HepG2 (cell line): ENCODE measurements around the gene TRPC6. TPM values are rescaled to one million over a fixed set of nuclear protein-coding genes. Genes with fewer than 3 reads are reported as not detected.

Source experiments
- ATAC-seq: fragments of 200-7000 bp; cut with Tn5 transposase; 3 replicates; pipeline ENCODE4 v1.9.1; 2020; ENCODE audit warnings: mild to moderate bottlenecking, moderate library complexity
- BruUV-seq: library from RNA; stranded (reverse); fragments of 400-500 nt; replicated peaks from 2 replicates; lab custom pipeline; 2021; lab: Mats Ljungman, UMichigan
- CTCF ChIA-PET: fragments of 300-600 bp; formaldehyde crosslinking; extraction: SDS; loops from one replicate; lab custom pipeline; 2021; ENCODE audit warnings: low total read pairs, inconsistent platforms, low intra/inter-chr PET ratio; lab: Yijun Ruan, JAX
- POLR2A ChIA-PET: fragments of 350-600 bp; sonication (Branson Sonifier 250); formaldehyde crosslinking; loops from one replicate; lab custom pipeline; 2020; ENCODE audit warnings: antibody characterized with exemption, inconsistent platforms; lab: Yijun Ruan, JAX
- DNase-seq: peaks from one replicate; pipeline ENCODE4 v3.0.0-alpha.2; 2015; ENCODE audit warnings: low spot score
- FAIRE-seq: peaks from 3 replicates; lab custom pipeline; 2011; peaks lifted over from hg19 to GRCh38; lab: Jason Lieb, UNC
- H2AFZ ChIP-seq: one replicate; pipeline ENCODE4 v1.6.1; 2011; ENCODE audit warnings: low read length, inconsistent platforms
- H3K27ac ChIP-seq: fragments of 300-600 bp; 3 replicates; pipeline ENCODE4 v1.8.0; 2011; ENCODE audit warnings: mixed run types, mild to moderate bottlenecking, mixed read lengths, low read length, inconsistent platforms; ENCODE audit not compliant: insufficient read depth; ENCODE audit errors: extremely low read length
- H3K27me3 ChIP-seq, 2 experiments: fragments of 200-600 bp in 1 of 2; 2 replicates in 1 of 2; 3 replicates in 1 of 2; pipeline versions ENCODE4 v1.6.0 to v1.8.0; 2011; ENCODE audit warnings: low read length in 2 of 2, mild to moderate bottlenecking in 2 of 2, moderate library complexity in 2 of 2, inconsistent platforms in 1 of 2; ENCODE audit not compliant: insufficient read depth in 2 of 2, control insufficient read depth in 1 of 2
- H3K36me3 ChIP-seq, 2 experiments: fragments of 200-600 bp in 1 of 2; replicated peaks in 1 of 2; 2 replicates in 1 of 2; 3 replicates in 1 of 2; pipeline versions ENCODE4 v1.5.1 to v1.8.0; 2011; ENCODE audit warnings: low read length in 2 of 2, inconsistent platforms in 1 of 2; ENCODE audit not compliant: insufficient read depth in 2 of 2, control insufficient read depth in 1 of 2
- H3K4me1 ChIP-seq: 2 replicates; pipeline ENCODE4 v1.5.1; 2012; ENCODE audit warnings: low read length, inconsistent platforms; ENCODE audit not compliant: insufficient read depth
- H3K4me2 ChIP-seq: 2 replicates; pipeline ENCODE4 v1.6.0; 2011; ENCODE audit warnings: low read depth, low read length, inconsistent platforms
- H3K4me3 ChIP-seq, 3 experiments: fragments of 200-600 bp in 1 of 3; sonication (generic), shearing (Covaris generic) in 1 of 3; replicated peaks in 1 of 3; 2 replicates each; pipeline ENCODE4 v1.5.1; 2011 to 2016; ENCODE audit warnings: low read length in 3 of 3, inconsistent platforms in 2 of 3, low read depth in 2 of 3, mild to moderate bottlenecking in 2 of 3, control low read depth in 1 of 3, mixed read lengths in 1 of 3; ENCODE audit not compliant: insufficient read depth in 1 of 3
- H3K79me2 ChIP-seq: one replicate; pipeline ENCODE4 v1.6.1; 2011; ENCODE audit warnings: low read length, inconsistent platforms; ENCODE audit not compliant: insufficient read depth
- H3K9ac ChIP-seq: 2 replicates; pipeline ENCODE4 v1.6.0; 2011; ENCODE audit warnings: mild to moderate bottlenecking, low read depth, low read length, inconsistent platforms; ENCODE audit not compliant: insufficient read depth
- H3K9me3 ChIP-seq: 2 replicates; pipeline ENCODE4 v1.5.1; 2012; ENCODE audit warnings: mild to moderate bottlenecking, low read length
- H4K20me1 ChIP-seq: 2 replicates; pipeline ENCODE4 v1.6.0; 2011; ENCODE audit warnings: inconsistent platforms, mild to moderate bottlenecking, low read length, moderate library complexity; ENCODE audit not compliant: insufficient read depth
- CHCHD3 ChIP-seq: sonication (generic); formaldehyde crosslinking; IDR thresholded peaks from 2 replicates; pipeline ENCODE4 v1.8.0; 2022; ENCODE audit warnings: mild to moderate bottlenecking, missing genetic modification reagents, moderate library complexity
- EEA1 ChIP-seq: sonication (generic); formaldehyde crosslinking; IDR thresholded peaks from 2 replicates; pipeline ENCODE4 v1.5.1; 2020; ENCODE audit warnings: mild to moderate bottlenecking, missing genetic modification reagents, borderline replicate concordance
- GABPA ChIP-seq, 2 experiments: IDR thresholded peaks; 2 replicates each; pipeline ENCODE4 v1.6.1; 2011 to 2016; ENCODE audit warnings: low read depth in 2 of 2, low read length in 1 of 2, missing biosample characterization in 1 of 2, missing genetic modification characterization in 1 of 2
- GPN1 ChIP-seq: sonication (generic); formaldehyde crosslinking; IDR thresholded peaks from 2 replicates; pipeline ENCODE4 v1.5.1; 2020; ENCODE audit warnings: missing genetic modification reagents, borderline replicate concordance
- KLF13 ChIP-seq: sonication (generic); formaldehyde crosslinking; IDR thresholded peaks from 2 replicates; pipeline ENCODE4 v1.4.0; 2020; ENCODE audit warnings: mild to moderate bottlenecking, missing genetic modification reagents
- MYC ChIP-seq: sonication (generic); formaldehyde crosslinking; IDR thresholded peaks from 2 replicates; pipeline ENCODE4 v1.9.0; 2021; ENCODE audit warnings: missing genetic modification reagents, borderline replicate concordance
- PAX8 ChIP-seq: sonication (generic); formaldehyde crosslinking; IDR thresholded peaks from 2 replicates; pipeline ENCODE4 v1.8.0; 2022; ENCODE audit warnings: mild to moderate bottlenecking, missing genetic modification reagents, borderline replicate concordance
- PHB2 ChIP-seq: fragments of 450-650 bp; IDR thresholded peaks from 2 replicates; pipeline ENCODE4 v1.6.1; 2018; ENCODE audit not compliant: partially characterized antibody
- ZC3H4 ChIP-seq: sonication (generic); formaldehyde crosslinking; IDR thresholded peaks from 2 replicates; pipeline ENCODE4 v1.4.0; 2020; ENCODE audit warnings: missing genetic modification reagents, borderline replicate concordance
- ZNF263 ChIP-seq: sonication (generic); formaldehyde crosslinking; IDR thresholded peaks from 2 replicates; pipeline ENCODE4 v1.4.0; 2020; ENCODE audit warnings: missing genetic modification reagents
- ZNF33B ChIP-seq: sonication (generic); formaldehyde crosslinking; IDR thresholded peaks from 2 replicates; pipeline ENCODE4 v1.5.1; 2020; ENCODE audit warnings: mild to moderate bottlenecking, missing genetic modification reagents
- ZNF7 ChIP-seq: IDR thresholded peaks from 2 replicates; pipeline ENCODE4 v1.6.1; 2016; ENCODE audit warnings: missing biosample characterization, missing genetic modification reagents
- WGBS: methylation state at CpG from one replicate; pipeline ENCODE4 v1.1.6; 2017; ENCODE audit warnings: low lambda C conversion rate; 5-methylcytosine and 5-hydroxymethylcytosine counted together
- in situ Hi-C: cut with HindIII; loops from 2 replicates; pipeline ENCODE4 v1.10.0; 2017; ENCODE audit warnings: low pct_unique_long_range_greater_than_20kb; ENCODE audit not compliant: extremely low pct_ligation_motif_present
- intact Hi-C: fragments of 100-400 bp; cut with micrococcal nuclease; formaldehyde crosslinking; loops from one replicate; pipeline ENCODE4 v1.10.0; 2022; ENCODE audit not compliant: unreplicated experiment
- polyA plus RNA-seq, 8 experiments: library from polyadenylated mRNA; depleted of rRNA in 3 of 8; stranded (reverse) in 7 of 8; unstranded in 1 of 8; fragments of >200 nt; fragmentation: Illumina TruSeq in 4 of 8; extraction: Trizol in 4 of 8; gene quantifications; 2 replicates each; pipeline versions ENCODE4 v1.2.1 to v1.2.3, GENCODE V29; 2011 to 2016; ENCODE audit warnings: low read depth in 4 of 8, missing spikeins in 1 of 8, mixed read lengths in 1 of 8; ENCODE audit not compliant: insufficient read depth in 1 of 8
- total RNA-seq, 5 experiments: library from RNA; depleted of rRNA; stranded (reverse); fragments of >200 nt; fragmentation: Illumina TruSeq; extraction: Trizol; gene quantifications; 2 replicates each; pipeline ENCODE4 v1.2.3, GENCODE V29; 2016; ENCODE audit warnings: low read depth in 1 of 5

Gene TRPC6
- total and polyA plus RNA-seq, 2 of the 13 experiments (the other 11 are each of a cell fraction or from before 2014, with no cell fraction given) = not detected

DNA sequence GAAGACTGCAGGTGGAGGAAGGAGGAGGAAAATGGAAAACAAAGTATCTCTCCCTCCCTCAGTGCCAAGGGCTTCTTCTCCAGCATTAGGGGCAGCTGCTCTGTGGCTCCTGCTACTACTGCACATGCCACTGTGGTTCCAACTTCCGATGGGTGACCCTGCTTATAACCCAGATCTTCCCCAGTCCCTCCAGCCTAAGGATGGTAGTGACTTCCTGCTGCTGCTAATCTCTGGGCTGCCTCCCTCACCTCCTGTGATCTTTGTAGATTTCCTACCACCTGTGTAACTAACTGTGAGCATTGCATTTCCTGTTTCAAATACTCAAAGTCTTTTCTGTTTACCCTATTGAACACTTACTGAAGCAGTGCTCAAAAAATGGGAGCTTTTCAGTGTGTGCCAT is 28.7 kb upstream of the TRPC6 start:
- Histone ChIP-seq H3K27ac (no peak overlapping the region), H3K79me2 (no peaks in the 10 kb centered on the region), H3K27me3 (no peaks in the 10 kb centered on the region; a peak in 1 of 5 replicates), H3K36me3 (no peaks in the 10 kb centered on the region), H3K4me2 (no peak overlapping the region), H3K4me3 (no peak overlapping the region), H2AFZ (no peak overlapping the region), H3K9me3 (no peaks in the 10 kb centered on the region), H3K9ac (no peak overlapping the region), H3K4me1 (no peaks in the 10 kb centered on the region), H4K20me1 (no peaks in the 10 kb centered on the region)
- intact Hi-C loops (no loop called here), in situ Hi-C loops (no loop called here)
- BruUV-seq = no TSS peak
- ChIA-PET CTCF (no interaction called here), POLR2A (no interaction called here)
- TF ChIP-seq ZNF33B (CRISPR knock-in tag) (no peak), ZC3H4 (CRISPR knock-in tag) (no peak), PAX8 (CRISPR knock-in tag) (no peak), GABPA (IDR thresholded peaks at IDR 0.05; ENCODE audit: low read depth, low read length) (no peak), GABPA (CRISPR knock-in tag; IDR thresholded peaks at IDR 0.05; ENCODE audit: low read depth) (no peak), CHCHD3 (no peak), GPN1 (CRISPR knock-in tag) (no peak), KLF13 (CRISPR knock-in tag) (no peak), MYC (CRISPR knock-in tag) (no peak), EEA1 (CRISPR knock-in tag) (no peak), ZNF263 (CRISPR knock-in tag) (no peak), PHB2 (no peak), ZNF7 (CRISPR knock-in tag) (no peak)
- WGBS = 0% methylated on average over 1 of the region's 1 CpG
- DNase-seq (no peak), FAIRE-seq (no peak), ATAC-seq (no peak)
